Trophoblast cell (in vitro differentiated cells and primary cell): ENCODE results near the gene FOXF2.

Source experiments
- DNase-seq, 2 donors: peaks; one replicate each; pipeline ENCODE4 v3.0.0-alpha.2; 2016
- H2AFZ ChIP-seq: 2 replicates; pipeline ENCODE4 v1.6.1; 2013; ENCODE audit warnings: low read length, moderate library complexity, mild to moderate bottlenecking; ENCODE audit not compliant: insufficient read depth, poor library complexity
- H2AK5ac ChIP-seq: 2 replicates; pipeline ENCODE4 v1.6.1; 2013; ENCODE audit warnings: mild to moderate bottlenecking, low read length
- H2BK120ac ChIP-seq: 2 replicates; pipeline ENCODE4 v1.6.1; 2013; ENCODE audit warnings: low read length, mild to moderate bottlenecking, moderate library complexity; ENCODE audit not compliant: insufficient read depth, poor library complexity
- H2BK12ac ChIP-seq: 2 replicates; pipeline ENCODE4 v1.6.1; 2013; ENCODE audit warnings: mild to moderate bottlenecking, low read length, moderate library complexity
- H2BK5ac ChIP-seq: 2 replicates; pipeline ENCODE4 v1.6.1; 2013; ENCODE audit warnings: low read length, low read depth, moderate library complexity, mild to moderate bottlenecking; ENCODE audit not compliant: poor library complexity
- H3K14ac ChIP-seq: 2 replicates; pipeline ENCODE4 v1.6.1; 2013; ENCODE audit warnings: mild to moderate bottlenecking, low read length
- H3K18ac ChIP-seq: 2 replicates; pipeline ENCODE4 v1.6.1; 2013; ENCODE audit warnings: mild to moderate bottlenecking, low read length
- H3K23ac ChIP-seq: 2 replicates; pipeline ENCODE4 v1.6.1; 2013; ENCODE audit warnings: low read length
- H3K27ac ChIP-seq: 2 replicates; pipeline ENCODE4 v1.5.1; 2013; ENCODE audit warnings: low read depth, mild to moderate bottlenecking, inconsistent platforms, low read length, moderate library complexity
- H3K27me3 ChIP-seq: 2 replicates; pipeline ENCODE4 v1.6.1; 2013; ENCODE audit warnings: inconsistent platforms, mild to moderate bottlenecking, low read length, moderate library complexity; ENCODE audit not compliant: insufficient read depth
- H3K36me3 ChIP-seq, 2 experiments: 1 replicate in 1 of 2; 2 replicates in 1 of 2; pipeline ENCODE4 v1.6.1; 2013; ENCODE audit warnings: low read length in 2 of 2, mild to moderate bottlenecking in 2 of 2, moderate library complexity in 1 of 2; ENCODE audit not compliant: insufficient read depth in 2 of 2, control insufficient read depth in 1 of 2
- H3K4ac ChIP-seq: 2 replicates; pipeline ENCODE4 v1.6.1; 2013; ENCODE audit warnings: low read depth, mild to moderate bottlenecking, low read length, moderate library complexity
- H3K4me1 ChIP-seq, 2 experiments: 1 replicate in 1 of 2; 2 replicates in 1 of 2; pipeline ENCODE4 v1.6.1; 2013; ENCODE audit warnings: low read length in 2 of 2, mild to moderate bottlenecking in 2 of 2, moderate library complexity in 1 of 2; ENCODE audit not compliant: insufficient read depth in 2 of 2, control insufficient read depth in 1 of 2
- H3K4me2 ChIP-seq: 2 replicates; pipeline ENCODE4 v1.6.1; 2013; ENCODE audit warnings: inconsistent platforms, mild to moderate bottlenecking, low read length, moderate library complexity
- H3K4me3 ChIP-seq: 2 replicates; pipeline ENCODE4 v1.5.1; 2013; ENCODE audit warnings: mild to moderate bottlenecking, low read depth, low read length, inconsistent platforms
- H3K79me1 ChIP-seq: one replicate; pipeline ENCODE4 v1.6.1; 2013; ENCODE audit warnings: low read length
- H3K79me2 ChIP-seq: 2 replicates; pipeline ENCODE4 v1.6.1; 2013; ENCODE audit warnings: low read length, mild to moderate bottlenecking; ENCODE audit not compliant: control insufficient read depth, insufficient read depth, poor library complexity
- H3K9ac ChIP-seq: 2 replicates; pipeline ENCODE4 v1.6.1; 2013; ENCODE audit warnings: mild to moderate bottlenecking, low read length
- H3K9me3 ChIP-seq: 2 replicates; pipeline ENCODE4 v1.6.1; 2013; ENCODE audit warnings: low read depth, mild to moderate bottlenecking, control low read depth, inconsistent platforms, low read length; ENCODE audit not compliant: insufficient read depth
- H4K12ac ChIP-seq: 2 replicates; pipeline ENCODE4 v1.6.1; 2013; ENCODE audit warnings: low read depth, mild to moderate bottlenecking, low read length, moderate library complexity
- H4K8ac ChIP-seq: 2 replicates; pipeline ENCODE4 v1.6.1; 2013; ENCODE audit warnings: low read depth, mild to moderate bottlenecking, low read length, moderate library complexity
- H4K91ac ChIP-seq: one replicate; pipeline ENCODE4 v1.6.1; 2013; ENCODE audit warnings: low read depth, mild to moderate bottlenecking, low read length, moderate library complexity
- WGBS: extraction: QIAGEN DNeasy Blood & Tissue Kit; methylation state at CpG from one replicate; pipeline ENCODE4 v1.1.7; 2013; ENCODE audit warnings: missing lambda C conversion rate; ENCODE audit not compliant: insufficient read length, insufficient coverage; ENCODE audit errors: extremely low coverage; 5-methylcytosine and 5-hydroxymethylcytosine counted together

FOXF2 gene

GRCh38 chr6:1394514-1395463, 5.4 kb downstream of the FOXF2 start:
- H3K4me2 ChIP-seq, result no peak overlapping the region
- H4K8ac ChIP-seq, result no peak overlapping the region
- H3K18ac ChIP-seq, result no peak overlapping the region
- no peaks in the 10 kb centered on the region for H3K79me1 ChIP-seq
- H3K4ac ChIP-seq, result no peak overlapping the region
- H3K14ac ChIP-seq, result no peak overlapping the region
- no peak for DNase-seq
- no peak overlapping the region for H2BK12ac ChIP-seq
- no peak overlapping the region for H2BK5ac ChIP-seq
- no peak overlapping the region for H4K91ac ChIP-seq
- no peaks in the 10 kb centered on the region for H3K79me2 ChIP-seq
- H3K9me3 ChIP-seq, result peaks cover 7% of the 10 kb centered on the region
- no peak overlapping the region for H3K4me3 ChIP-seq
- peaks cover 62% of the 10 kb centered on the region for H3K27me3 ChIP-seq
- H2BK120ac ChIP-seq, result no peak overlapping the region
- H4K12ac ChIP-seq, result no peak overlapping the region
- no peak overlapping the region for H2AK5ac ChIP-seq
- no peak overlapping the region for H3K9ac ChIP-seq
- no peak overlapping the region for H3K27ac ChIP-seq
- H3K36me3 ChIP-seq, result no peaks in the 10 kb centered on the region
- no peak overlapping the region for H2AFZ ChIP-seq
- no peak overlapping the region for H3K23ac ChIP-seq
- H3K4me1 ChIP-seq, result peaks cover 9 to 14% of the 10 kb centered on the region in 2 experiments
- no CpG with 5 or more reads among the region's 21 CpGs for WGBS

GRCh38 chr6:1395506-1395905, 6.1 kb downstream of the FOXF2 start:
- Histone ChIP-seq H3K23ac (no peak overlapping the region), H3K36me3 (no peaks in the 10 kb centered on the region), H3K9me3 (peaks cover 5% of the 10 kb centered on the region), H2BK12ac (no peak overlapping the region), H4K91ac (no peak overlapping the region), H3K27ac (no peak overlapping the region), H3K4me1 (peaks cover 4 to 8% of the 10 kb centered on the region in 2 experiments), H2AK5ac (no peak overlapping the region), H3K27me3 (peaks cover 55% of the 10 kb centered on the region), H4K12ac (no peak overlapping the region), H2BK5ac (no peak overlapping the region), H4K8ac (no peak overlapping the region), H2AFZ (no peak overlapping the region), H3K79me1 (no peaks in the 10 kb centered on the region), H3K79me2 (no peaks in the 10 kb centered on the region), H3K4me3 (no peak overlapping the region), H3K18ac (no peak overlapping the region), H3K9ac (no peak overlapping the region), H3K14ac (no peak overlapping the region), H3K4ac (no peak overlapping the region), H3K4me2 (no peak overlapping the region), H2BK120ac (no peak overlapping the region)
- no CpG with 5 or more reads among the region's 4 CpGs for WGBS
- DNase-seq, result no peak

GRCh38 chr6:1395941-1396908, 6.8 kb downstream of the FOXF2 start:
- Histone ChIP-seq H2AK5ac (no peak overlapping the region), H3K9me3 (no peaks in the 10 kb centered on the region), H2BK120ac (no peak overlapping the region), H3K4me1 (peaks cover 0 to 4% of the 10 kb centered on the region in 2 experiments), H4K8ac (no peak overlapping the region), H3K79me1 (no peaks in the 10 kb centered on the region), H2AFZ (no peak overlapping the region), H3K36me3 (no peaks in the 10 kb centered on the region), H3K4me3 (no peak overlapping the region), H3K18ac (no peak overlapping the region), H2BK12ac (no peak overlapping the region), H4K91ac (no peak overlapping the region), H3K4me2 (no peak overlapping the region), H3K27ac (no peak overlapping the region), H3K4ac (no peak overlapping the region), H3K23ac (no peak overlapping the region), H3K79me2 (no peaks in the 10 kb centered on the region), H3K27me3 (peaks cover 48% of the 10 kb centered on the region), H2BK5ac (no peak overlapping the region), H3K14ac (no peak overlapping the region), H3K9ac (peak overlapping the region; percentile 16), H4K12ac (no peak overlapping the region)
- no peak for DNase-seq
- no CpG with 5 or more reads among the region's 15 CpGs for WGBS
